ENCODE measurements around the gene TAF1.
"Not testable (repeated sequence)": the region's sequence is repeated elsewhere in the genome, so short reads cannot be mapped to it uniquely, and the experiment has no call there.

- TF ChIP-seq CTCF (conservative IDR thresholded peaks at IDR 0.05 in 1 of 2, IDR thresholded peaks at IDR 0.05 in 1 of 2; ENCODE audit: extremely low read depth in 1 of 2, insufficient read depth in 1 of 2, low read depth in 1 of 2, low read length in 2 of 2); EZH2 (IDR thresholded peaks at IDR 0.05; ENCODE audit: borderline replicate concordance, low read length): not testable (repeated sequence)
Observed at GRCh38 chrX:71324452-71324851, 41.7 kb upstream of the TAF1 start.
